Iris pigment epithelial cell (primary cell): ENCODE data around the gene SLC39A3.

Source experiments
- DNase-seq: peaks from one replicate; pipeline ENCODE4 v3.0.0-alpha.2; 2011; ENCODE audit warnings: low read depth

The SLC39A3 gene

GRCh38 chr19:2702170-2703076 lies 37.4 kb downstream of the SLC39A3 start, which contains the start of gene GNG7:
TSS of gene GNG7 (minus strand) at chr19:2702694. CDS start at chr19:2520688, 182,006 bp downstream.
- DNase-seq, result peak; percentile 75

- no peak for DNase-seq
Observed at GRCh38 chr19:2701361-2702169, 38.3 kb downstream of the SLC39A3 start.

- no peak for DNase-seq
Observed at GRCh38 chr19:2700660-2701360, 39.0 kb downstream of the SLC39A3 start.

GRCh38 chr19:2699413-2700140 lies 40.2 kb downstream of the SLC39A3 start:
- DNase-seq, result no peak

GRCh38 chr19:2694196-2694595 lies 45.6 kb downstream of the SLC39A3 start:
- DNase-seq, result no peak

- DNase-seq, result no peak
Observed at GRCh38 chr19:2693492-2694160, 46.2 kb downstream of the SLC39A3 start.

GRCh38 chr19:2691951-2692350 lies 47.9 kb downstream of the SLC39A3 start:
- no peak for DNase-seq

- no peak for DNase-seq
Observed at GRCh38 chr19:2690856-2691255, 49.0 kb downstream of the SLC39A3 start.

GRCh38 chr19:2686360-2686759 lies 53.5 kb downstream of the SLC39A3 start:
- no peak for DNase-seq

GRCh38 chr19:2685204-2685704 lies 54.6 kb downstream of the SLC39A3 start:
- DNase-seq, result no peak

- DNase-seq, result no peak
Observed at GRCh38 chr19:2683430-2684003, 56.3 kb downstream of the SLC39A3 start.
